Gastrocnemius medialis (tissue), 4 donors: Measurements from ENCODE around the gene PCSK6.

Experiments
- POLR2A ChIP-seq, 2 donors: fragments of 450-650 bp; IDR thresholded peaks; one replicate each; pipeline ENCODE4 v1.6.1; 2017; ENCODE audit warnings: antibody characterized with exemption in 2 of 2, mild to moderate bottlenecking in 2 of 2, moderate library complexity in 2 of 2
- TF ChIP-seq, protein P1 (sequence below), 5 experiments: fragments of 450-650 bp in 3 of 5; fragments of 200-600 bp in 2 of 5; sonication (generic) in 2 of 5; IDR thresholded peaks in 4 of 5; conservative IDR thresholded peaks in 1 of 5; 1 replicate in 4 of 5; 2 replicates in 1 of 5; pipeline ENCODE4 v1.5.1; 2016 to 2019; ENCODE audit warnings: antibody characterized with exemption in 5 of 5, mild to moderate bottlenecking in 3 of 5, moderate library complexity in 3 of 5

DNA sequence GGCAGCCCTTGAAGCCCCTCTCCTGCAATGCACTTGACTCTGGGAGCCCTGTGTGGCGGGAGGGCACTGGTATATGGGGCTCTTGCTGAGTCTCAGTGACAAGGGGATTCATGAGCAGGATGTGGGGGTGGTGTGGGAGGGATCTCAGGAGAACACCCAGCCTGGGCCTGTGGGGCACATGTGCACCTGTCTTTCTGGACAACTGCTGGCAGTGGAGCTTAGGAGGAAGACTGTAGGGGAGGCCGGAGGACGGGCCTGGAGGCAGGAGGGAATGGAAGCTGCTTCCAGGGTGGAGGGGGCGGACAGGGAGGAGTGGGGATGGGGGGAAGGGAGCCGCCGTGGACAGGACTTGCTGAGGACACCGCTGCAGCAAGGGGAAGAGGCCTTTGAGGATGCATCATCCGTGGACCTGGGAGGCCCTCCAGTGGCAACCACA lies 183.7 kb downstream of the PCSK6 start:
- TF ChIP-seq, protein P1, sequence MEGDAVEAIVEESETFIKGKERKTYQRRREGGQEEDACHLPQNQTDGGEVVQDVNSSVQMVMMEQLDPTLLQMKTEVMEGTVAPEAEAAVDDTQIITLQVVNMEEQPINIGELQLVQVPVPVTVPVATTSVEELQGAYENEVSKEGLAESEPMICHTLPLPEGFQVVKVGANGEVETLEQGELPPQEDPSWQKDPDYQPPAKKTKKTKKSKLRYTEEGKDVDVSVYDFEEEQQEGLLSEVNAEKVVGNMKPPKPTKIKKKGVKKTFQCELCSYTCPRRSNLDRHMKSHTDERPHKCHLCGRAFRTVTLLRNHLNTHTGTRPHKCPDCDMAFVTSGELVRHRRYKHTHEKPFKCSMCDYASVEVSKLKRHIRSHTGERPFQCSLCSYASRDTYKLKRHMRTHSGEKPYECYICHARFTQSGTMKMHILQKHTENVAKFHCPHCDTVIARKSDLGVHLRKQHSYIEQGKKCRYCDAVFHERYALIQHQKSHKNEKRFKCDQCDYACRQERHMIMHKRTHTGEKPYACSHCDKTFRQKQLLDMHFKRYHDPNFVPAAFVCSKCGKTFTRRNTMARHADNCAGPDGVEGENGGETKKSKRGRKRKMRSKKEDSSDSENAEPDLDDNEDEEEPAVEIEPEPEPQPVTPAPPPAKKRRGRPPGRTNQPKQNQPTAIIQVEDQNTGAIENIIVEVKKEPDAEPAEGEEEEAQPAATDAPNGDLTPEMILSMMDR (IDR thresholded peaks at IDR 0.05 in 4 of 5, conservative IDR thresholded peaks at IDR 0.05 in 1 of 5): no peak
- no peak for TF ChIP-seq POLR2A (IDR thresholded peaks at IDR 0.05)
